WI38 (cell line): Measurements from ENCODE around the gene MAGEB10.
"Not testable (repeated sequence)": the region's sequence is repeated elsewhere in the genome, so short reads cannot be mapped to it uniquely, and the experiment has no call there.

Experiments
- H3K4me3 ChIP-seq: 2 replicates; pipeline ENCODE4 v1.5.1; 2011; ENCODE audit warnings: low read depth, mild to moderate bottlenecking, control low read depth, low read length
- TF ChIP-seq, protein P1 (sequence below): IDR thresholded peaks from 2 replicates; pipeline ENCODE4 v1.5.1; 2012; ENCODE audit warnings: low read depth, mild to moderate bottlenecking, control low read depth, low read length

MAGEB10 gene

GRCh38 chrX:27807690-27808089, at the start of gene MAGEB10:
Gene MAGEB10, plus strand, starts transcription at chrX:27807990. Its CDS starts 13,317 bp downstream, at chrX:27821307.
- TF ChIP-seq, protein P1, sequence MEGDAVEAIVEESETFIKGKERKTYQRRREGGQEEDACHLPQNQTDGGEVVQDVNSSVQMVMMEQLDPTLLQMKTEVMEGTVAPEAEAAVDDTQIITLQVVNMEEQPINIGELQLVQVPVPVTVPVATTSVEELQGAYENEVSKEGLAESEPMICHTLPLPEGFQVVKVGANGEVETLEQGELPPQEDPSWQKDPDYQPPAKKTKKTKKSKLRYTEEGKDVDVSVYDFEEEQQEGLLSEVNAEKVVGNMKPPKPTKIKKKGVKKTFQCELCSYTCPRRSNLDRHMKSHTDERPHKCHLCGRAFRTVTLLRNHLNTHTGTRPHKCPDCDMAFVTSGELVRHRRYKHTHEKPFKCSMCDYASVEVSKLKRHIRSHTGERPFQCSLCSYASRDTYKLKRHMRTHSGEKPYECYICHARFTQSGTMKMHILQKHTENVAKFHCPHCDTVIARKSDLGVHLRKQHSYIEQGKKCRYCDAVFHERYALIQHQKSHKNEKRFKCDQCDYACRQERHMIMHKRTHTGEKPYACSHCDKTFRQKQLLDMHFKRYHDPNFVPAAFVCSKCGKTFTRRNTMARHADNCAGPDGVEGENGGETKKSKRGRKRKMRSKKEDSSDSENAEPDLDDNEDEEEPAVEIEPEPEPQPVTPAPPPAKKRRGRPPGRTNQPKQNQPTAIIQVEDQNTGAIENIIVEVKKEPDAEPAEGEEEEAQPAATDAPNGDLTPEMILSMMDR = no peak
- no peak within 1 kb of the TSS for H3K4me3 ChIP-seq

DNA sequence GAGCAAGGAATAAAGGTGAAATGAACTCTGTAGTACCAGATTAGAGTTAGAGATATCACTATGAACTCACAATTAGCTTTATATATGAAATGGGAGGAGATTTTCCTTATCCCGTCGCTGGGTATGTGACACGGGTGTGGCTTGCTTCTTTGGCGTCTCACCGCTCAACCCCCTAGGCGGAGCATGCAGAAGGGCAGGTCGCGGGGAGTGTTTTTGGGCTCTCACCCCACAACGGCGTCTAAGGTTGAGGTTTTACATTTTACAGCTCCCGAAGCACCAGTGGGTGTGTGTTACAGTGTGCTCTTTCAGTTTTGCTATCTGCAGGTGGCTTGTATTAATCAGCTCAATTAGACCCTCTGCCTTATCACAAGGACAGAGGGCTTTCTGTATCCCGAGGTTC, 42.1 kb upstream of the MAGEB10 start:
- TF ChIP-seq, protein P1 = no peak
- no peak overlapping the region for H3K4me3 ChIP-seq

- TF ChIP-seq, protein P1 = no peak
- no peak overlapping the region for H3K4me3 ChIP-seq
Measured at GRCh38 chrX:27767387-27767786, 40.4 kb upstream of the MAGEB10 start.

- no peak overlapping the region for H3K4me3 ChIP-seq
- TF ChIP-seq, protein P1 = no peak
Measured at GRCh38 chrX:27775984-27776383, 31.8 kb upstream of the MAGEB10 start.

DNA sequence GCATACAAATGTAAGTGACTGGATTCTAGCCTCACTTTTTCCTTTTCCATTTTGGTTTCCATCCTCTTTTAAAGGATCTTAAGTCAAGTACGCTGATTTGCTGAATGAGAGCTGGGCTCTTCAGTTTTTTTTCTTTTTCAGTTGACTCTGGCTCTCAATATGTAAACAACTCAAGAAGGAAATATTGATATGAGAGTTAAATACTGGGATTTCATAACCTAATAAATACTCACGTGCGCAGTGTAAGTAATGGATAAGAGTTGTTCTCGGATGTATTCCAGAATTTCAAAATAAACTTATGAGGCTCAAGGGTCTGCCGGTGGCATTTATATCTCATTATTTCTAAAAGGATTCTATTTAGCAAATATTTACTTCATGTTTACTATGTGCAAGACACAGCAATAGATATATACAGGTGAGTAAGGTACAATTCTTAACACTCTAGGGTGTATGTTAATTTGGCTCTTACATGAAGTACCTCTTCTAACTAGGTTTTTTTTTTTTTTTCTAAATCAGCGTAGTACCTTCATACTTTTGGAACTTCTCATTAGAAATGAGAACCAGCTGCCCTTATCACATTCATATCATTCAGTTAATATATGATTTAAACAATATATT, 11.0 kb upstream of the MAGEB10 start:
- no peak overlapping the region for H3K4me3 ChIP-seq
- TF ChIP-seq, protein P1 = no peak

GRCh38 chrX:27797575-27797974, 10.2 kb upstream of the MAGEB10 start:
- H3K4me3 ChIP-seq = no peak overlapping the region
- TF ChIP-seq, protein P1 = no peak

DNA sequence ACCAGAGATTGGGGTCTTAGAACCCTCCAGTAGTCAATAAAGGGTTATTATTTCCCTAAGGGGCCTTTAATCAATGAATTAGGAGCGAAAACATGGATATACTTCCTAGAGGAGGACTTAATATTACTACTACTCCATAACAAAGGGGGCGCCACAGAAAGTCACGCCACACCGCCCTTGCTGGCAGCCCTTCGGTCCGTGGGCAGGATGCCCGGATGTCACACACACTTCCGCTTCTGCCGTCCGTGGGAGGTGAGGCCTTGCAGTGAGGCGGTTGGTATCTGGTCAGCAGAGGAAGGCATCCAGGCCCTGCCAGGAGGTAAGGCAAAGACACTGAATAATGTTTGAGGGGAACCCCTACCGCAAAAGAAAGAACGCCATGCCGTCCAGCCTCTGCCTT, 436 bp downstream of the MAGEB10 start:
- TF ChIP-seq, protein P1 = no peak

DNA sequence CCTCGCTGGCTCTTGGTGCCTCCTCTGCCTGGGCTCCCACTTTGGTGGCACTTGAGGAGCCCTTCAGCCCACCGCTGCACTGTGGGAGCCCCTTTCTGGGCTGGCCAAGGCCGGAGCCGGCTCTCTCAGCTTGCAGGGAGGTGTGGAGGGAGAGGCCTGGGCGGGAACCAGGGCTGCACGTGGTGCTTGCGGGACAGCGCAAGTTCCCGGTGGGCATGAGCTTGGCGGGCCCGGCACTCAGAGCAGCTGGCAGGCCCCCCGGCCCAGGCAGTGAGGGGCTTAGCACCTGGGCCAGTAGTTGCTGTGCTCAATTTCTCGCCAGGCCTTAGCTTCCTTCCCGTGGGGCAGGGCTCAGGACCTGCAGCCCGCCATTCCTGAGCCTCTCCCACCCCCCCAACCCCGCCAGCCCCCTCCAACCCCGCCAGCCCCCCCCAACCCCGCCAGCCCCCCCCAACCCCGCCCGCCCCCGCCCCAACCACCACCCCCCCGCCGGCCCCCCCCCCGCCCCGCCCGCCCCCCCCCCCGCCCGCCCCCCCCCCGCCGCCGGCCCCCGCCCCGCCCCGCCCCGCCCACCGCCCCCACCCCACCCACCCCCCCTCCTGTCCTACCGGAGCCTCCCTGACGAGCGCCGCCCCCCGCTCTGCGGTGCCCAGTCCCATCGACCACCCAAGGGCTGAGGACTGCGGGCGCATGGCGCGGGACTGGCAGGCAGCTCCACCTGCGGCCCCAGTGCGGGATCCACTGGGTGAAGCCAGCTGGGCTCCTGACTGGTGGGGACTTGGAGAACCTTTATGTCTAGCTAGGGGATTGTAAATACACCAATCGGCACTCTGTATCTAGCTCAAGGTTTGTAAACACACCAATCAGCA, 1.4 kb downstream of the MAGEB10 start:
- not testable (repeated sequence) for H3K4me3 ChIP-seq

More for the DNA sequence above, 436 bp downstream of the MAGEB10 start:
- no peak overlapping the region for H3K4me3 ChIP-seq
